Activated CD8-positive, alpha-beta memory T cell treated with anti-CD3 and anti-CD28 coated beads, Interleukin-2, amount 50 U/mL, for 1 hour (primary cell): Measurements from ENCODE around the gene FOXI1.
"Not testable (repeated sequence)": the region's sequence is repeated elsewhere in the genome, so short reads cannot be mapped to it uniquely, and the experiment has no call there.

Source experiments
- DNase-seq: peaks from one replicate; pipeline ENCODE4 v3.0.0-alpha.2; 2020; ENCODE audit errors: extremely low read depth

The FOXI1 gene

GRCh38 chr5:170126061-170126460 lies 20.4 kb downstream of the FOXI1 start:
- no peak for DNase-seq

- no peak for DNase-seq
Measured at GRCh38 chr5:170126626-170127025, 20.9 kb downstream of the FOXI1 start.

- no peak for DNase-seq
Measured at GRCh38 chr5:170131235-170131634, 25.5 kb downstream of the FOXI1 start.

GRCh38 chr5:170132269-170132975 lies 26.7 kb downstream of the FOXI1 start:
- no peak for DNase-seq

- DNase-seq = no peak
Measured at GRCh38 chr5:170132976-170133448, 27.3 kb downstream of the FOXI1 start.

GRCh38 chr5:170135796-170136490 lies 30.2 kb downstream of the FOXI1 start:
- no peak for DNase-seq

GRCh38 chr5:170136506-170136905 lies 30.8 kb downstream of the FOXI1 start:
- DNase-seq = no peak

- no peak for DNase-seq
Measured at GRCh38 chr5:170137694-170138214, 32.1 kb downstream of the FOXI1 start.

GRCh38 chr5:170138273-170138672 lies 32.6 kb downstream of the FOXI1 start:
- DNase-seq = no peak

GRCh38 chr5:170139786-170140335 lies 34.2 kb downstream of the FOXI1 start:
- DNase-seq = no peak

- DNase-seq = not testable (repeated sequence)
Measured at GRCh38 chr5:170141196-170141595, 35.5 kb downstream of the FOXI1 start.

- no peak for DNase-seq
Measured at GRCh38 chr5:170141636-170142035, 35.9 kb downstream of the FOXI1 start.

- no peak for DNase-seq
Measured at GRCh38 chr5:170142196-170142595, 36.5 kb downstream of the FOXI1 start.

- no peak for DNase-seq
Measured at GRCh38 chr5:170143091-170143490, 37.4 kb downstream of the FOXI1 start.

GRCh38 chr5:170143710-170144109 lies 38.0 kb downstream of the FOXI1 start:
- DNase-seq = no peak

- DNase-seq = no peak
Measured at GRCh38 chr5:170144286-170145023, 38.8 kb downstream of the FOXI1 start.

GRCh38 chr5:170145462-170145861 lies 39.8 kb downstream of the FOXI1 start:
- DNase-seq = no peak

GRCh38 chr5:170147051-170147752 lies 41.5 kb downstream of the FOXI1 start:
- DNase-seq = no peak

GRCh38 chr5:170147753-170148264 lies 42.1 kb downstream of the FOXI1 start:
- DNase-seq = no peak

- no peak for DNase-seq
Measured at GRCh38 chr5:170148430-170149205, 42.9 kb downstream of the FOXI1 start.

GRCh38 chr5:170149206-170149515 lies 43.5 kb downstream of the FOXI1 start:
- DNase-seq = no peak
